HEK293T (cell line): ENCODE measurements around the gene RBP5.

ENCODE experiments used
- CTCF ChIA-PET: fragments of 350-600 bp; formaldehyde crosslinking; extraction: SDS; loops from one replicate; lab custom pipeline; 2021; ENCODE audit warnings: antibody characterized with exemption, inconsistent platforms; lab: Yijun Ruan, JAX
- POLR2A ChIA-PET: fragments of 350-600 bp; formaldehyde crosslinking; extraction: SDS; loops from one replicate; lab custom pipeline; 2020; ENCODE audit warnings: antibody characterized with exemption, inconsistent platforms; lab: Yijun Ruan, JAX
- DNase-seq: peaks from one replicate; pipeline ENCODE4 v3.0.0; 2012; ENCODE audit warnings: mixed read lengths; ENCODE audit errors: extremely low spot score
- ARNT ChIP-seq: fragments of 450-650 bp; IDR thresholded peaks from 2 replicates; pipeline ENCODE4 v1.6.1; 2017; ENCODE audit warnings: mild to moderate bottlenecking
- BHLHE40 ChIP-seq: fragments of 450-650 bp; IDR thresholded peaks from 2 replicates; pipeline ENCODE4 v1.6.1; 2016; ENCODE audit warnings: mild to moderate bottlenecking, moderate library complexity, borderline replicate concordance
- CTBP1 ChIP-seq: fragments of 450-650 bp; IDR thresholded peaks from 2 replicates; pipeline ENCODE4 v1.6.1; 2016; ENCODE audit warnings: borderline replicate concordance
- ELF4 ChIP-seq: fragments of 450-650 bp; IDR thresholded peaks from 2 replicates; pipeline ENCODE4 v1.6.1; 2017; ENCODE audit warnings: antibody characterized with exemption
- FOXA1 ChIP-seq: fragments of 450-650 bp; IDR thresholded peaks from 2 replicates; pipeline ENCODE4 v1.6.1; 2016; ENCODE audit warnings: mild to moderate bottlenecking
- FOXK2 ChIP-seq: fragments of 450-650 bp; IDR thresholded peaks from 2 replicates; pipeline ENCODE4 v1.6.1; 2016; ENCODE audit warnings: mild to moderate bottlenecking
- FOXM1 ChIP-seq: fragments of 450-650 bp; IDR thresholded peaks from 2 replicates; pipeline ENCODE4 v1.6.1; 2017; ENCODE audit warnings: mild to moderate bottlenecking, borderline replicate concordance
- HDGF ChIP-seq: fragments of 450-650 bp; IDR thresholded peaks from 2 replicates; pipeline ENCODE4 v1.6.1; 2017; ENCODE audit warnings: antibody characterized with exemption, borderline replicate concordance
- L3MBTL2 ChIP-seq: fragments of 450-650 bp; conservative IDR thresholded peaks from 2 replicates; pipeline ENCODE4 v1.6.1; 2016; ENCODE audit warnings: mild to moderate bottlenecking
- LEF1 ChIP-seq: fragments of 450-650 bp; IDR thresholded peaks from 2 replicates; pipeline ENCODE4 v1.6.1; 2017; ENCODE audit warnings: mild to moderate bottlenecking, borderline replicate concordance
- NFRKB ChIP-seq: fragments of 450-650 bp; IDR thresholded peaks from 2 replicates; pipeline ENCODE4 v1.6.1; 2016; ENCODE audit warnings: mild to moderate bottlenecking, moderate library complexity
- PKNOX1 ChIP-seq: fragments of 450-650 bp; IDR thresholded peaks from 2 replicates; pipeline ENCODE4 v1.6.1; 2016
- SP1 ChIP-seq: fragments of 450-650 bp; IDR thresholded peaks from 2 replicates; pipeline ENCODE4 v1.6.1; 2017
- SUZ12 ChIP-seq: fragments of 450-650 bp; IDR thresholded peaks from 2 replicates; pipeline ENCODE4 v1.6.1; 2016; ENCODE audit warnings: mild to moderate bottlenecking
- TARDBP ChIP-seq: fragments of 450-650 bp; IDR thresholded peaks from 2 replicates; pipeline ENCODE4 v1.6.1; 2016
- ZNF384 ChIP-seq: fragments of 450-650 bp; IDR thresholded peaks from 2 replicates; pipeline ENCODE4 v1.6.1; 2016

The RBP5 gene

GRCh38 chr12:7123806-7124522 is 4.7 kb downstream of the RBP5 start:
- TF ChIP-seq TARDBP (no peak), FOXM1 (no peak), SP1 (no peak), CTBP1 (no peak), PKNOX1 (no peak), ZNF384 (no peak), NFRKB (no peak), ARNT (no peak), SUZ12 (no peak), FOXK2 (no peak), FOXA1 (no peak), ELF4 (no peak), L3MBTL2 (no peak), HDGF (no peak), LEF1 (no peak), BHLHE40 (no peak)
- POLR2A ChIA-PET = no interaction called here
- CTCF ChIA-PET = interaction anchor here (0.6 kb wide), 1 partner anchor 10 kb away, joined by 3 read pairs; no protein-coding TSS in a partner anchor
- no peak for DNase-seq

GRCh38 chr12:7122811-7123769 is 5.6 kb downstream of the RBP5 start:
- no peak for DNase-seq
- POLR2A ChIA-PET = no interaction called here
- CTCF ChIA-PET = interaction anchor here (0.6 to 0.9 kb wide), 2 partner anchors 10 to 81 kb away, joined by 3 read pairs; no protein-coding TSS in a partner anchor
- TF ChIP-seq CTBP1 (no peak), FOXK2 (no peak), BHLHE40 (no peak), L3MBTL2 (no peak), PKNOX1 (no peak), FOXM1 (no peak), SP1 (no peak), LEF1 (no peak), TARDBP (no peak), ZNF384 (no peak), ELF4 (no peak)

GRCh38 chr12:7121324-7121723 is 7.4 kb downstream of the RBP5 start:
- CTCF ChIA-PET = no interaction called here
- no peak for TF ChIP-seq PKNOX1
- POLR2A ChIA-PET = interaction anchor here (1.0 kb wide), 1 partner anchor 64 kb away, joined by 3 read pairs; no protein-coding TSS in a partner anchor
- DNase-seq = no peak

- ChIA-PET CTCF (no interaction called here), POLR2A (interaction anchor here (1.1 kb wide), 1 partner anchor 176 kb away, joined by 4 read pairs; the partner anchor contains the start of genes C12orf57 and RNU7-1)
Measured at GRCh38 chr12:7120166-7120565, 8.5 kb downstream of the RBP5 start.

GRCh38 chr12:7118881-7119280 is 9.8 kb downstream of the RBP5 start:
- CTCF ChIA-PET = no interaction called here
- POLR2A ChIA-PET = interaction anchor here (0.9 kb wide), 1 partner anchor 228 kb away, joined by 3 read pairs; no protein-coding TSS in a partner anchor
- TF ChIP-seq SP1 (no peak), SUZ12 (no peak), NFRKB (no peak), BHLHE40 (no peak)
- no peak for DNase-seq

More at GRCh38 chr12:7120166-7120565, 8.5 kb downstream of the RBP5 start:
- no peak for TF ChIP-seq PKNOX1
- TF ChIP-seq FOXA1 = no peak
- no peak for TF ChIP-seq NFRKB
- TF ChIP-seq ELF4 = no peak
- no peak for TF ChIP-seq SUZ12
- no peak for TF ChIP-seq L3MBTL2
- TF ChIP-seq BHLHE40 = no peak
- no peak for TF ChIP-seq TARDBP
- TF ChIP-seq LEF1 = no peak
- no peak for TF ChIP-seq ARNT
- DNase-seq = no peak

GRCh38 chr12:7117670-7118069 is 11.0 kb downstream of the RBP5 start:
- no peak for DNase-seq
- ChIA-PET POLR2A (no interaction called here), CTCF (no interaction called here)
- TF ChIP-seq FOXA1 = no peak
- TF ChIP-seq NFRKB = no peak
- TF ChIP-seq SP1 = no peak
- no peak for TF ChIP-seq FOXM1
- TF ChIP-seq FOXK2 = no peak
- no peak for TF ChIP-seq CTBP1
- no peak for TF ChIP-seq HDGF
- no peak for TF ChIP-seq ARNT
